Loucy (cell line): Measurements from ENCODE around the gene ZRANB2.

Source experiments
- CTCF ChIP-seq: fragments of 200-600 bp; sonication (generic); conservative IDR thresholded peaks from 2 replicates; pipeline ENCODE4 v1.5.1; 2014; ENCODE audit warnings: mild to moderate bottlenecking, antibody characterized with exemption, low read length
- EZH2phosphoT487 ChIP-seq: fragments of 200-600 bp; IDR thresholded peaks from 2 replicates; pipeline ENCODE4 v1.6.1; 2018; ENCODE audit warnings: antibody characterized with exemption, mild to moderate bottlenecking, moderate library complexity, borderline replicate concordance

- TF ChIP-seq CTCF (no peak), EZH2phosphoT487 (no peak)
These were observed 27.7 kb downstream of the ZRANB2 start for GRCh38 chr1:71053146-71053545.
